Measurements from ENCODE around the gene ZMYM3. TPM values are rescaled to one million over a fixed set of nuclear protein-coding genes. Genes with fewer than 3 reads are reported as not detected.

ZMYM3 gene
- polyA plus RNA-seq, 2 of the 4 experiments (the other 2 are of a cell fraction): 18.8 to 19.1 TPM

DNA sequence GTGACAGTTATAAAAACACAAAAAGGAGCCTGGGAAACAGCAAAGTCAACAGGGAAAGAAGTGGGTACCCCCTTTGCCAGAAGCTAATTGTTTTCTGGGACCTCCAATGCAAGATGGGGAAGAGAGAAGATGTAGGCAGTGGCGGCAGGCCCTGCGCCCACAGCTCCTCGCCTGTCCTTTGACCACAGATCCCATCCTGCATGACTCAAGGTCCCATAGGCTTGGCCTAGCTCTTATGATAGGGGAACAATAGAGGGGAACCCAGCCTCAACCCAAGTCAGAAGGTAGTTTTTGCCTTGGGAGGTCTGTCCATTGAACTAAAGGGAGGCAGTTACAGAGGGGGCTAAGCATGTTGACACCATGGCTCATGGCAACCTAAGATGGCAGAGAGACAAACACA lies 14.2 kb downstream of the ZMYM3 start:
- no peak for FAIRE-seq
- ChIA-PET POLR2A (interaction anchor here (1.6 kb wide), 1 partner anchor 15 kb away, joined by 5 read pairs; no protein-coding TSS in a partner anchor), CTCF (interaction anchor here (1.3 to 1.9 kb wide), 2 partner anchors 12 to 15 kb away, joined by 4 to 5 read pairs; partner anchors contain the start of gene ZMYM3)
- DNase-seq (ENCODE audit: low read depth in 1 of 2, low spot score in 1 of 2): no peak
- Histone ChIP-seq H3K9me3 (no peaks in the 10 kb centered on the region), H3K4me3 (no peak overlapping the region), H3K4me2 (no peak overlapping the region), H3K27ac (no peak overlapping the region), H3K4me1 (no peaks in the 10 kb centered on the region)
- TF ChIP-seq RFX5 (IDR thresholded peaks at IDR 0.05) (no peak), JUN (IDR thresholded peaks at IDR 0.05) (no peak), ZNF302 (CRISPR knock-in tag; IDR thresholded peaks at IDR 0.05) (no peak), FOXS1 (CRISPR knock-in tag; IDR thresholded peaks at IDR 0.05) (no peak), PBX3 (IDR thresholded peaks at IDR 0.05) (no peak), FOSL2 (IDR thresholded peaks at IDR 0.05) (no peak), FOSL2 (CRISPR knock-in tag; IDR thresholded peaks at IDR 0.05) (no peak), CEBPB (IDR thresholded peaks at IDR 0.05) (no peak), RCOR1 (IDR thresholded peaks at IDR 0.05; ENCODE audit: low read depth, low read length) (no peak), KDM1A (IDR thresholded peaks at IDR 0.05; ENCODE audit: low read depth) (no peak), POLR2A (IDR thresholded peaks at IDR 0.05; ENCODE audit: low read length) (no peak)
- ATAC-seq: no peak
- WGBS (ENCODE audit: missing lambda C conversion rate): 86% methylated on average over 3 of the region's 3 CpGs

DNA sequence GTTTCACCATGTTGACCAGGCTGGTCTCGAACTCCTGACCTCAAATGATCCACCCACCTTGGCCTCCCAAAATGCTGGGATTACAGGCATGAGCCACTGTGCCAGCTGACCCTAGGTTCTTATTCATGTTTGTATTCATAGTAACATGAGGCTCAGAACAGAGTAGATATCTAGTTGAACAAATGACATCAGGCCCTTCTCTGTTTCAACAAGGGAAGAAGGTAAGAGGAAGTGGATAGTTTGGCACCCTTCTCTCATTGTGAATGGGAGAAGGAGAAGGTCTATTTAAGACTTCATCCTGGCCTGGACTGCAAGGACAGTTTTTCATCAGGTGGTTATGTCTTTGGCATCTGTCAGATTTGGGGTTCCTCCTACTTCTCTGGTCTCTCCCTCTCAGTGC lies 17.1 kb downstream of the ZMYM3 start:
- CTCF ChIA-PET: no interaction called here
- TF ChIP-seq POLR2AphosphoS2 (conservative IDR thresholded peaks at IDR 0.05; ENCODE audit: low read length) (no peak), BCL3 (IDR thresholded peaks at IDR 0.05) (no peak), FOXS1 (CRISPR knock-in tag; IDR thresholded peaks at IDR 0.05) (no peak), SREBF2 (IDR thresholded peaks at IDR 0.05) (no peak), MAZ (IDR thresholded peaks at IDR 0.05; ENCODE audit: borderline replicate concordance, low read depth, low read length) (no peak), MAFK (IDR thresholded peaks at IDR 0.05; ENCODE audit: partially characterized antibody) (no peak), POLR2A (IDR thresholded peaks at IDR 0.05; ENCODE audit: low read length) (no peak), RAD21 (conservative IDR thresholded peaks at IDR 0.05 in 1 of 2, IDR thresholded peaks at IDR 0.05 in 1 of 2) (no peak), JUN (IDR thresholded peaks at IDR 0.05) (no peak), NFE2L2 (conservative IDR thresholded peaks at IDR 0.05; ENCODE audit: low read length) (no peak), CHD4 (IDR thresholded peaks at IDR 0.05; ENCODE audit: borderline replicate concordance) (no peak), JUNB (IDR thresholded peaks at IDR 0.05) (no peak), RNF2 (IDR thresholded peaks at IDR 0.05; ENCODE audit: borderline replicate concordance, low read depth) (no peak), SMC3 (IDR thresholded peaks at IDR 0.05) (no peak), ESRRA (IDR thresholded peaks at IDR 0.05; ENCODE audit: borderline replicate concordance, low read length) (no peak)
- TF ChIP-seq, protein P1, sequence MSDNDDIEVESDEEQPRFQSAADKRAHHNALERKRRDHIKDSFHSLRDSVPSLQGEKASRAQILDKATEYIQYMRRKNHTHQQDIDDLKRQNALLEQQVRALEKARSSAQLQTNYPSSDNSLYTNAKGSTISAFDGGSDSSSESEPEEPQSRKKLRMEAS (IDR thresholded peaks at IDR 0.05): no peak
- TF ChIP-seq, protein P2, sequence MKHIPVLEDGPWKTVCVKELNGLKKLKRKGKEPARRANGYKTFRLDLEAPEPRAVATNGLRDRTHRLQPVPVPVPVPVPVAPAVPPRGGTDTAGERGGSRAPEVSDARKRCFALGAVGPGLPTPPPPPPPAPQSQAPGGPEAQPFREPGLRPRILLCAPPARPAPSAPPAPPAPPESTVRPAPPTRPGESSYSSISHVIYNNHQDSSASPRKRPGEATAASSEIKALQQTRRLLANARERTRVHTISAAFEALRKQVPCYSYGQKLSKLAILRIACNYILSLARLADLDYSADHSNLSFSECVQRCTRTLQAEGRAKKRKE (CRISPR knock-in tag; IDR thresholded peaks at IDR 0.05; ENCODE audit: low read depth): no peak
- TF ChIP-seq, protein P3, sequence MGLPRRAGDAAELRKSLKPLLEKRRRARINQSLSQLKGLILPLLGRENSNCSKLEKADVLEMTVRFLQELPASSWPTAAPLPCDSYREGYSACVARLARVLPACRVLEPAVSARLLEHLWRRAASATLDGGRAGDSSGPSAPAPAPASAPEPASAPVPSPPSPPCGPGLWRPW (IDR thresholded peaks at IDR 0.05): no peak

More for the DNA sequence above, 17.1 kb downstream of the ZMYM3 start:
- no peaks in the 10 kb centered on the region for H3K4me1 ChIP-seq
- H3K4me2 ChIP-seq: no peak overlapping the region
- POLR2A ChIA-PET: no interaction called here
- no peak overlapping the region for H3K4me3 ChIP-seq
- no peak for DNase-seq (ENCODE audit: low read depth in 1 of 2, low spot score in 1 of 2)
- H3K9me3 ChIP-seq: no peaks in the 10 kb centered on the region
- 67% methylated on average over 1 of the region's 1 CpG for WGBS (ENCODE audit: missing lambda C conversion rate)
- FAIRE-seq: no peak
- H3K27ac ChIP-seq: no peak overlapping the region
- no peak for ATAC-seq

Data from A549 (cell line).